ENCODE data around the gene FBXL3.
"Not testable (repeated sequence)": the region's sequence is repeated elsewhere in the genome, so short reads cannot be mapped to it uniquely, and the experiment has no call there.

FBXL3 gene

DNA sequence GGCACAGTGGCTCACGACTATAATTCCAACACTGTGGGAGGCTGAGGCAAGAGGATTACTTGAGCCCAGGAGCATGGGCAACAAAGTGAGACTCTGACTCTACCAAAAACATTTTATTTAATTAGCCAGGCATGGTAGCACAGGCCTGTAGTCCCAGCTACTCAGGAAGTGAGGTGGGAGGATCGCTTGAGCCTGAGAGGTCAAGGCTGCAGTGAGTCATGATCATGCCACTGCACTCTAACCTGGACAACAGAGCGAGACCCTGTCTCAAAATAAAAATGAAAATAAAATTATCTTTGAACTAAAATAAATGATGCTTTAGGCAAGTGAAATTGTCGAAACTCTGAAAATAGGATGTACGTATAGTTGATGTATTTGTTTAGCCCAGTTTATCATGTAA lies 43.3 kb downstream of the FBXL3 start:
- DNase-seq (ENCODE audit: low read depth in 2 of 2), result no peak

DNA sequence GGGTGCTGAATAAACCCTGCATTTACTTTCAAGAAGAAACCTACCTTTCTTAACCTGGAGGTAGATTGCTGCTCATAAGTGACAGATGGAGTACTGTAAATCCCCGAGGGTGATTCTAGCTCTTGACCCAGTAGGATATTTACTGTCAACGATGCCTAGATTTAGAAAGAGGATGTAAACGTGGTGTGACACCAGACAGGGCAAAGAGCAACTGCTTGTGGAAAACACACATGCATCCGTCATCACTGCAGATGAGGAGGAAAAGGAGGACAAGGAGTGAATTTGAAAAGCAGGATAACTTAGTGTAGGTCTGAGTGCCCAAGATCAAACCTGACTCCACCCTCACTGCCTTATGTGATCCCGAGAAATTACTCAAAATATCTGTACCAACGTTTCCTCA lies 44.9 kb downstream of the FBXL3 start:
- DNase-seq (ENCODE audit: low read depth in 2 of 2), result no peak

GRCh38 chr13:76980075-76980718 lies 46.8 kb downstream of the FBXL3 start:
- DNase-seq (ENCODE audit: low read depth in 2 of 2), result peak; percentile 54 to 60

- no peak for DNase-seq (ENCODE audit: low read depth in 2 of 2)
Observed at GRCh38 chr13:76976929-76977328, 50.0 kb downstream of the FBXL3 start.

DNA sequence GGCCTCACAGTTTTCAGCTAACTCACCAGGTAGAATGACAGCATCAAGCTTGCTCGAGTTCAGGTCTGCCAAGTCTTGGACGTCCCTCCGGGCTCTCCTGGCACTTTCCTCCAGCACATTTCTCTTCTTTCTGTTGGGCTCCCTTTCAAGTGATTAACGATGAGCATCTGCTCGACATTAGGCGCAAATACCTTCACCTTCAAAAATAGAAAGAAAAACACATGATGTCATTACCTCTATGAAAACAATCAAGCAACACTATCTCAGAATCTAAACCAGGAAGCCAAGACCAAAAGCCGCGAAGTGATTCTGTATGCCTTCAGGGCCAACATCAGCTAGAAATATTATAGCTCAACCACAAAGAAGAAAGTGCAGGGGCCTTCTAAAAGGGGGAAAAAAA lies 50.5 kb downstream of the FBXL3 start:
- no peak for DNase-seq (ENCODE audit: low read depth in 2 of 2)

DNA sequence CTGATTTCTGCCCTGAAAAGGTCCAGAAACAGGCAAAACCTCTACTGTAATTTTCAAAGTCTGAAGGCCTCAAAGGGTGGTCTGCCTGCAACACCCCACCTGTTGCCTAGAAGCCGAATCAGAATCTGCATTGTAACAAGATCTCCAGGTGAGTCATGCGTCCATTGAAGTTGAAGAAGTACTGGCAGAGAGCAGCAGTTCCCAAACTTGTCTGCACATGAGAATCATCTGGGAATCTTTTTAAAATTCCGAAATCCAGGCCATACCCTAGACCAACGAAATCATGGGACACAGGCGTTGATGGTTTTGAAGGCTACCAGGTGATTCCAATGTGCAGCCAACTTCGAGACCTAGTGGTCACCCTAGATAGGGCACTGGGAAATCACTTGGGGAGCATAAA lies 51.1 kb downstream of the FBXL3 start:
- no peak for DNase-seq (ENCODE audit: low read depth in 2 of 2)

GRCh38 chr13:76974618-76974975 lies 52.4 kb downstream of the FBXL3 start:
- DNase-seq (ENCODE audit: low read depth in 2 of 2), result no peak

DNA sequence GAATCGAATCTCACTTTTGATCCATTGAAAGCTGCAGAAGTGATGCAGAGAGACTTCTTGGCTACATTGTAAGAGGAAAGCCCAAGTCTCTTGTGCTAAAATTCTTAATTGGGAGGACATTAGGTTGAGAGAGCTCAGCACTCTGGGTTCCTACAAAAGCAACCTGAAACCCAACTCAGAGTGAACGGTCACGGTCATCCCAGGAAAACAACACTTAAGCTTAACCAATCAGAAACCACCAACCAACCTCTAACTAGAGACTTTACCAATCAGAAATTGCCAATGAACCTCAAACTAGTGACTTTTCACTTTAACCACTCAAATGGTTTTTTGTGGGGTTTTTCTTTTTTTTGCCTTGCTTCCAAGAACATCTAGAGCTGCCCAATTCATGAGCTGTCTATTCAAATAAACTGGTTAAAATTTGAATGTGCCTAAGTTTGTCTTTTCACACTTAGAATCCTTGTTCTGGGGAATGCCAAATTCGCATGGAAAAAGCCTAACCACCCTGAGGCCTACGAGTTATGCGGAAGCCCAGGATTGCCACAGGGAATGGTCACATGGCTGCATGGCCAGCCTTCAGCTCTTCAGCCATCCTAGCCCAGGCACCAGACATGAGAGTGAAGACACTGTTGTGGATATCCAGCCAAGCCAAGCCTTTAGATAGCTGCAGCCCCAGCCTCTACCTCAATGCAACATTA lies 52.9 kb downstream of the FBXL3 start:
- DNase-seq (ENCODE audit: low read depth in 2 of 2), result no peak

DNA sequence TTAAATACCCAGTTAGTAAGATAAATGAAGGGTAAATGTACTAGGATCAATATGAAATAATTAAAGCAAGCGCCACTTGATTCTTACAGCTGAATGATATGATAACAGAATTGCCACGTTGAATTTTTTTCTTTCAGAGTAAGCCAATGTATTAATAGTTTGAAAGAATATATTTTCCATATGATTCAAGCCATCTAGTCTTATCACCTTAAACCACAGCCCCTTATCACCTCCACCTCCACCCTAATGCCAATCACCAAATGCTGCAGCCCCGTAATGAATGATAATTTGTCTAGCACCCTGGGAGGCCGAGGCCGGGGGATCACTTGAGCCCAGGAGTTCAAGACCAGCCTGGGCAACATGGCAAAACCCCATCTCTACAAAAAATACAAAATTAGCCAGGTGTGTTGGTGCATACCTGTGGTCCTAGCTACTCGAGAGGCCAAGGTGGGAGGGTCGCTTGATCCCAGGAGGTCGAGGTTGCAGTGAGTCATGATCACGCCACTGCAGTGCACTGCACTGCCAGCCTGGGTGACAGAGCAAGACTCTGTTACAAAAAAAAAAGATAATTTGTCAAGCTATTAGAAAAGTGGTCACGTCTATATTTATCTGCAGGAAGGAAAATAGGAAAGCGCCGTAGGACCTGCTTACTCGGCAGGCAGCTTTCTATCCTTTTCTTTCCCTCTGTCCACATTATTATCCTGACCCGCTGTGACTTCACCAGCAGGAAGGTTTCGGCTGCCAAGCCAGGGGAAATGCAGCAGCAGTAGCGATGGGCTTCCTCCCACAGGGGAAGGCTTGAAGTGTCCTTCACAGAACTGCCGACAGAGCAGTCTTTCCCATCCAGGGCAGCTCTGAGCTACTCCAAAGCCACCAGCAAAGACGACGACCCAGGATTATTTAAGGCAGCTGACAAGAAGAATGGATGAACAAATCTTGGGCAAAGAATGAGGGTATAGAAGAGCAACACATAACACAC lies 54.8 kb downstream of the FBXL3 start:
- DNase-seq (ENCODE audit: low read depth in 2 of 2), result no peak

- no peak for DNase-seq (ENCODE audit: low read depth in 2 of 2)
Observed at GRCh38 chr13:76971215-76971614, 55.7 kb downstream of the FBXL3 start.

DNA sequence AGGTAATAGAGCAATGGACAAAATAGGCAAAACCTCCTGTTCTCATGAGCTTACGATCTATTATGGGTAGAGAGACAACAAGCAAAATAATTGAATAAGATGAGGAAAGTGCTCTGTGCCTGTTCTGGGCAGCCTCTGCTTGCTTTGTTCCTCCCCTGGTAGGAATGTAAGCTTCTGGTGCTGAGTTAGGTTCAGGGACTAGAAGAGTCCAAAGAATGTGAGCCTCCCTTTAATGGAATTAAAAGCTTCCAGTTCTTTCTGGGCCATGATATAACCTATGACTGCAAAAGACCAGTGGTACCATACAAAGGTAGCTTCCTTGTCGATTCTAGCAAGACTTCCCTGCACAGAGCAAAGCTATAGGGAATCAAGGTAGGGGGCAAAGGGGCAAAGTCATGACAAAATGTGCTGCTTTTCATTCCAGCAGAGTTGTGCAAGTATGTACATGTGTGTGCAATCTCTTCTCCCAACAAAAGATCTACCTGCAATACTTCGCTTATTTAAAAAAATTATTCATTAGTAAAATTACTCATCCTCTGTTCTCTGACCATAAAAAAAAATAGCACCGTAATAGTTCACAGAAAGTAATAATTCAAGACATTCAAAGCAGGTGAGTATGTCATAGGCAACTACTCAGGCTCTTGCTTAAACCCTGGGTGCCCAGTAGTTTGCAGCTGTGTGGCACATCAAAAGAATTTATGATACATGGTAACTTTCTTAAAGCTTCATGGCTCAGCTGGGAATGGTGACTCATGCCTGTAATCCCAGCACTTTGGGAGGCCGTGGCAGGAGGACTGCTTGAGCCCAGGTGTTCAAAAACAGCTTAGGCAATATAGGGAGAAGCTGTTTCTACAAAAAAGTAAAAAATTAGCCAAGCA lies 57.2 kb downstream of the FBXL3 start:
- DNase-seq (ENCODE audit: low read depth in 2 of 2), result no peak

- DNase-seq (ENCODE audit: low read depth in 2 of 2), result no peak
Observed at GRCh38 chr13:76968041-76968440, 58.9 kb downstream of the FBXL3 start.

GRCh38 chr13:76967031-76967430 lies 59.9 kb downstream of the FBXL3 start:
- DNase-seq (ENCODE audit: low read depth in 2 of 2), result no peak

DNA sequence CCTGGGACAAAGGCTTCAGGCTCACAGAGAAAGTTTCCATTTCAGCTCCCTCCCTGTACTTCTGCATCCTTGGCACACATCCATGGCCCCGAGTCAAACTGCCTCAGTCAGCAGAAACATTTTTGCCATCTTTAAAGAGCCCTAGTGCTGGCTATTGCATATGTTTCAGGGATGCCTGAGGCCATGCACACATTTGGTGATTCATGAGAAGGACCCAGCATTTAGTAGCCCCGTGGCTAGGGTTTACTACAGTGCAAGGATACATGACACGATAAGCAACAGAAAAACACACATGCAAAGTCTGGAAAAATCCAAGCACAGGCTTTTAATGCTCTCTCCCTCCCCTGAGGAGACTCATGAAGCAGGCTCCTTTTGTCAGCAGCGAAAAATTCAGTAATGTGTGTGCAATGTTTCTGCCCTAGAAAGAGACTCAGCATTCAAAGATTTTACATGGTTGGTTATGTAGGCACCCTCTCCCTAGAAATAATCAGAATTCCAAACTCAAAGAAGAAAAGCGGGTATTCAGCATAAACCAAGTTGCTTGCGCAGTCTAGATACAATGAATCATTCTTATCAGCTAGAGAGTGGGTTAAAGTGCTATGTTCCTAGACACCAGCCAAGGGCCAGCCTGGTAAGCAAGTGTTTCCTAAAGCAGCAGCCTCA lies 61.1 kb downstream of the FBXL3 start:
- no peak for DNase-seq (ENCODE audit: low read depth in 2 of 2)

GRCh38 chr13:76959734-76960133 lies 67.2 kb downstream of the FBXL3 start:
- DNase-seq (ENCODE audit: low read depth in 2 of 2), result not testable (repeated sequence)

- no peak for DNase-seq (ENCODE audit: low read depth in 2 of 2)
Observed at GRCh38 chr13:76958841-76959432, 68.0 kb downstream of the FBXL3 start.

- no peak for DNase-seq (ENCODE audit: low read depth in 2 of 2)
Observed at GRCh38 chr13:76955661-76956060, 71.3 kb downstream of the FBXL3 start.
